ENCODE results near the gene ISG15. TPM values are rescaled to one million over a fixed set of nuclear protein-coding genes. Genes with fewer than 3 reads are reported as not detected.
"Not testable (repeated sequence)": the region's sequence is repeated elsewhere in the genome, so short reads cannot be mapped to it uniquely, and the experiment has no call there.

Gene ISG15
- total RNA-seq, 1 experiment from 2014 or later = 201 TPM

GRCh38 chr1:980137-980571 lies 33.1 kb upstream of the ISG15 start:
- H3K4me3 ChIP-seq = no peak overlapping the region
- no peaks in the 10 kb centered on the region; the same call in 1 of the 2 replicates for H3K9me3 ChIP-seq (replicated peaks)
- H3K27ac ChIP-seq = no peak overlapping the region
- H3K36me3 ChIP-seq = no peaks in the 10 kb centered on the region
- no peak for DNase-seq (ENCODE audit: low read depth in 1 of 2, low spot score in 2 of 2)
- peaks cover 17% of the 10 kb centered on the region for H3K4me1 ChIP-seq (replicated peaks)
- peaks cover 23% of the 10 kb centered on the region for H3K27me3 ChIP-seq (replicated peaks)

- no peak overlapping the region for H3K4me3 ChIP-seq
- no peak for DNase-seq (ENCODE audit: low read depth in 1 of 2, low spot score in 2 of 2)
- peaks cover 23% of the 10 kb centered on the region for H3K27me3 ChIP-seq (replicated peaks)
- H3K36me3 ChIP-seq = no peaks in the 10 kb centered on the region
- H3K27ac ChIP-seq = no peak overlapping the region
- H3K9me3 ChIP-seq (replicated peaks) = no peaks in the 10 kb centered on the region; the same call in 1 of the 2 replicates
- peaks cover 13% of the 10 kb centered on the region for H3K4me1 ChIP-seq (replicated peaks)
Observed at GRCh38 chr1:980602-981395, 32.5 kb upstream of the ISG15 start.

- H3K27ac ChIP-seq = no peak overlapping the region
- peaks cover 23% of the 10 kb centered on the region for H3K27me3 ChIP-seq (replicated peaks)
- DNase-seq (ENCODE audit: low read depth in 1 of 2, low spot score in 2 of 2) = no peak
- H3K4me3 ChIP-seq = no peak overlapping the region
- H3K4me1 ChIP-seq (replicated peaks) = peaks cover 7% of the 10 kb centered on the region
- H3K36me3 ChIP-seq = no peaks in the 10 kb centered on the region
- H3K9me3 ChIP-seq (replicated peaks) = no peaks in the 10 kb centered on the region; the same call in 1 of the 2 replicates
Observed at GRCh38 chr1:981491-981954, 31.8 kb upstream of the ISG15 start.

GRCh38 chr1:981955-982558 lies 31.2 kb upstream of the ISG15 start, which contains the start of gene PERM1:
Gene PERM1 (minus strand): TSS chr1:982093. CDS start chr1:981029, 1,064 bp downstream.
- Histone ChIP-seq H3K36me3 (no peaks in the 10 kb centered on the region), H3K9me3 (replicated peaks) (no peaks in the 10 kb centered on the region; the same call in 1 of the 2 replicates)
- DNase-seq (ENCODE audit: low read depth in 1 of 2, low spot score in 2 of 2) = no peak

GRCh38 chr1:982765-983436 lies 30.4 kb upstream of the ISG15 start:
- Histone ChIP-seq H3K4me1 (replicated peaks) (peaks cover 7% of the 10 kb centered on the region), H3K36me3 (no peaks in the 10 kb centered on the region), H3K4me3 (no peak overlapping the region), H3K9me3 (replicated peaks) (no peaks in the 10 kb centered on the region; the same call in 1 of the 2 replicates), H3K27me3 (replicated peaks) (peaks cover 23% of the 10 kb centered on the region), H3K27ac (no peak overlapping the region)
- no peak for DNase-seq (ENCODE audit: low read depth in 1 of 2, low spot score in 2 of 2)

More at GRCh38 chr1:981955-982558, 31.2 kb upstream of the ISG15 start, which contains the start of gene PERM1:
- H3K4me3 ChIP-seq = no peak within 1 kb of the TSS
- H3K27ac ChIP-seq = no peak within 1 kb of the TSS
- H3K4me1 ChIP-seq (replicated peaks) = peaks cover 7% of the 10 kb centered on the region
- H3K27me3 ChIP-seq (replicated peaks) = peaks cover 23% of the 10 kb centered on the region

GRCh38 chr1:983798-984475 lies 29.4 kb upstream of the ISG15 start:
- no peak overlapping the region for H3K4me3 ChIP-seq
- H3K27ac ChIP-seq = no peak overlapping the region
- no peaks in the 10 kb centered on the region for H3K9me3 ChIP-seq (replicated peaks)
- DNase-seq (ENCODE audit: low read depth in 1 of 2, low spot score in 2 of 2) = no peak
- H3K36me3 ChIP-seq = no peaks in the 10 kb centered on the region
- peaks cover 7% of the 10 kb centered on the region for H3K4me1 ChIP-seq (replicated peaks)
- H3K27me3 ChIP-seq (replicated peaks) = peaks cover 23% of the 10 kb centered on the region

- Histone ChIP-seq H3K4me3 (no peak overlapping the region), H3K9me3 (replicated peaks) (no peaks in the 10 kb centered on the region), H3K4me1 (replicated peaks) (peaks cover 7% of the 10 kb centered on the region), H3K27me3 (replicated peaks) (peaks cover 23% of the 10 kb centered on the region), H3K27ac (no peak overlapping the region), H3K36me3 (no peaks in the 10 kb centered on the region)
- DNase-seq (ENCODE audit: low read depth in 1 of 2, low spot score in 2 of 2) = no peak
Observed at GRCh38 chr1:984476-984814, 28.9 kb upstream of the ISG15 start.

- H3K9me3 ChIP-seq (replicated peaks) = no peaks in the 10 kb centered on the region
- H3K27me3 ChIP-seq (replicated peaks) = peaks cover 23% of the 10 kb centered on the region
- H3K4me1 ChIP-seq (replicated peaks) = peaks cover 7% of the 10 kb centered on the region
- DNase-seq (ENCODE audit: low read depth in 1 of 2, low spot score in 2 of 2) = no peak
- H3K36me3 ChIP-seq = no peaks in the 10 kb centered on the region
- no peak overlapping the region for H3K4me3 ChIP-seq
- H3K27ac ChIP-seq = no peak overlapping the region
Observed at GRCh38 chr1:985126-985525, 28.2 kb upstream of the ISG15 start.

GRCh38 chr1:988061-988460 lies 25.2 kb upstream of the ISG15 start:
- H3K9me3 ChIP-seq (replicated peaks); H3K4me1 ChIP-seq (replicated peaks); DNase-seq (ENCODE audit: low read depth in 1 of 2, low spot score in 2 of 2); H3K4me3 ChIP-seq; H3K36me3 ChIP-seq; H3K27ac ChIP-seq: not testable (repeated sequence)
- peaks cover 13% of the 10 kb centered on the region for H3K27me3 ChIP-seq (replicated peaks)

- H3K36me3 ChIP-seq; H3K4me3 ChIP-seq; H3K27ac ChIP-seq; H3K27me3 ChIP-seq (replicated peaks); H3K9me3 ChIP-seq (replicated peaks); DNase-seq (ENCODE audit: low read depth in 1 of 2, low spot score in 2 of 2); H3K4me1 ChIP-seq (replicated peaks): not testable (repeated sequence)
Observed at GRCh38 chr1:991275-991674, 22.0 kb upstream of the ISG15 start.

- Histone ChIP-seq H3K27me3 (replicated peaks) (no peaks in the 10 kb centered on the region), H3K4me3 (no peak overlapping the region), H3K27ac (no peak overlapping the region), H3K9me3 (replicated peaks) (0 out of 2 replicates have a peak, but pooled peaks cover 3% of the 10 kb centered on the region), H3K4me1 (replicated peaks) (no peaks in the 10 kb centered on the region), H3K36me3 (peaks cover under 1% of the 10 kb centered on the region; the same call in 1 of the 2 replicates)
- no peak for DNase-seq (ENCODE audit: low read depth in 1 of 2, low spot score in 2 of 2)
Observed at GRCh38 chr1:991895-992294, 21.4 kb upstream of the ISG15 start.

- H3K9me3 ChIP-seq (replicated peaks) = 0 out of 2 replicates have a peak, but pooled peaks cover 3% of the 10 kb centered on the region
- no peaks in the 10 kb centered on the region for H3K27me3 ChIP-seq (replicated peaks)
- H3K4me1 ChIP-seq (replicated peaks) = no peaks in the 10 kb centered on the region; the same call in 1 of the 2 replicates
- H3K27ac ChIP-seq = no peak overlapping the region
- H3K4me3 ChIP-seq = no peak overlapping the region
- H3K36me3 ChIP-seq = peaks cover 4% of the 10 kb centered on the region
- DNase-seq (ENCODE audit: low read depth in 1 of 2, low spot score in 2 of 2) = no peak
Observed at GRCh38 chr1:992362-992761, 20.9 kb upstream of the ISG15 start.

GRCh38 chr1:993379-993995 lies 19.8 kb upstream of the ISG15 start:
- no peaks in the 10 kb centered on the region for H3K27me3 ChIP-seq (replicated peaks)
- peaks cover 15% of the 10 kb centered on the region for H3K36me3 ChIP-seq
- H3K4me1 ChIP-seq (replicated peaks) = peaks cover 8% of the 10 kb centered on the region
- no peak overlapping the region for H3K27ac ChIP-seq
- no peak for DNase-seq (ENCODE audit: low read depth in 1 of 2, low spot score in 2 of 2)
- H3K9me3 ChIP-seq (replicated peaks) = 0 out of 2 replicates have a peak, but pooled peaks cover 3% of the 10 kb centered on the region
- H3K4me3 ChIP-seq = no peak overlapping the region

Measured in SJSA1 (cell line).